Measurements from ENCODE around the gene NSL1. TPM values are rescaled to one million over a fixed set of nuclear protein-coding genes. Genes with fewer than 3 reads are reported as not detected.

Gene NSL1
- total RNA-seq, 1 donor: 42.3 TPM

DNA sequence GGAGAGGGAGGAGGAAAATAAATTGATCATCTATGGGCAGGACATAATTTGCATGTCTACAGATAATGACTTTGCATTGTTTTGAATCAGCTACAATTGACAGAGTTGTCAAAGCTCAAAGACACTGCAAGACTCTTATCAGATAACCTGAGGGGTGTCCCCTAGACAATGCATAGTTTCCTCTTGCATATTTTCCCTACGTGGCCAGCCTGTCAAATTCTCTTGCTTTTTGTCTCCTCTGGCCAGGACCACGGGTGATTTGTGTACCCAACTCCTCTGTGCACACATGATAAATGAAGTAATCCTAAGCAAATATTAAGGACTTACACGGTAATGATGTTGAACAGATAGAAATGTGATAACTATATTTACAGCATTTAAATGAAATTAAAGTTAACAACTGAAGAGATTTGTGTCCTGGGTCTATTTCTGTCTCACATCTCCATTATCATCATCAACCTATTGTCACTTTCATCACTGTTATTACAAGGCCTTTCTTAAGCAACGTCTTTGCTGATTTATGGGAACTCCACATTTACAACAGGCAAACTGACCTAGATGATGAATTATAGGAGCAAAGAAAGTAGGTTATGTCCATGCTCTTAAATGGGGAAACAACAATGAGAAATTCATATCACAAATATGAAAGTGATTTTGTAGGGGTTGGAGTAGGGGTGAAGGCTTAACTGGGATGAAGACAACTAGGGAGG lies 110.7 kb downstream of the NSL1 start:
- DNase-seq (ENCODE audit: low read depth): no peak
- H3K4me3 ChIP-seq (ENCODE audit: low read depth, low read length): no peak overlapping the region
- TF ChIP-seq CTCF (IDR thresholded peaks at IDR 0.05; ENCODE audit: insufficient read depth, low read depth, low read length): no peak

GRCh38 chr1:212678456-212679410 lies 112.8 kb downstream of the NSL1 start:
- TF ChIP-seq CTCF (IDR thresholded peaks at IDR 0.05; ENCODE audit: insufficient read depth, low read depth, low read length): no peak
- no peak overlapping the region for H3K4me3 ChIP-seq (ENCODE audit: low read depth, low read length)
- no peak for DNase-seq (ENCODE audit: low read depth)

DNA sequence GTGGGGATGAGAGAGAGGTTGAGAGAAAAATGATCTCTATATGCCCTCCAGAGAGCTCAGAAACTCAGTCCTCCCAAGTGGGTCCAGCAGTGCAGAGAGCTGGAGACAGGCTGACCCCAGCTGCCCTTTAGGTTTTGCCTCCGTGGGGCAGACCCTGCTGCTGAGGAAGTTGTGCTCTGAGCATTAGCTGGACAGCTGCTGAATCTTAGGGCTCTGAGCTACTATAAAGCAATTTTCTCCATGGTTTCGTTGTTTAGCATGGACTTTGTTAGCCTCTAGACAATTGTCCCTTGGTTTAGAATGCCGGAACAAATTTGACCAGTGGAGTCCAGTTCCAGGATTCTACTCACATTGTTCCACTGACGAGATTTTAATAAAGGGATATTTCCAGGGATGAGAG lies 114.0 kb downstream of the NSL1 start:
- no peak overlapping the region for H3K4me3 ChIP-seq (ENCODE audit: low read depth, low read length)
- DNase-seq (ENCODE audit: low read depth): no peak
- TF ChIP-seq CTCF (IDR thresholded peaks at IDR 0.05; ENCODE audit: insufficient read depth, low read depth, low read length): no peak

- TF ChIP-seq CTCF (IDR thresholded peaks at IDR 0.05; ENCODE audit: insufficient read depth, low read depth, low read length): no peak
- no peak for DNase-seq (ENCODE audit: low read depth)
- H3K4me3 ChIP-seq (ENCODE audit: low read depth, low read length): no peak overlapping the region
Observed at GRCh38 chr1:212677136-212677535, 114.4 kb downstream of the NSL1 start.

Other genes starting within 250 kb of the NSL1 start
- 12.9 and 20.3 TPM in 2 replicates for gene ATF3, start 183.0 kb downstream of the NSL1 start, total RNA-seq
- gene BATF3, start 91.9 kb downstream of the NSL1 start, total RNA-seq: 3.0 and 3.9 TPM in 2 replicates
- gene TATDN3, start 117 bp upstream of the NSL1 start, total RNA-seq: 10.6 and 15.5 TPM in 2 replicates
- gene SPATA45, start 55.9 kb upstream of the NSL1 start, total RNA-seq: 0.43 TPM in 1 of 2 replicates, not detected in the other
- gene FLVCR1, start 66.5 kb upstream of the NSL1 start, total RNA-seq: 9.0 and 15.1 TPM in 2 replicates
- gene VASH2, start 158.8 kb upstream of the NSL1 start, total RNA-seq: 0.43 and 0.97 TPM in 2 replicates
- gene ANGEL2, start 224.1 kb upstream of the NSL1 start, total RNA-seq: 41.2 and 43.6 TPM in 2 replicates